Stromal cell of bone marrow (primary cell): ENCODE results near the gene FYCO1.

ENCODE experiments used
- DNase-seq: peaks from one replicate; pipeline ENCODE4 v3.0.0-alpha.2; 2012; ENCODE audit warnings: low read depth

The FYCO1 gene

DNA sequence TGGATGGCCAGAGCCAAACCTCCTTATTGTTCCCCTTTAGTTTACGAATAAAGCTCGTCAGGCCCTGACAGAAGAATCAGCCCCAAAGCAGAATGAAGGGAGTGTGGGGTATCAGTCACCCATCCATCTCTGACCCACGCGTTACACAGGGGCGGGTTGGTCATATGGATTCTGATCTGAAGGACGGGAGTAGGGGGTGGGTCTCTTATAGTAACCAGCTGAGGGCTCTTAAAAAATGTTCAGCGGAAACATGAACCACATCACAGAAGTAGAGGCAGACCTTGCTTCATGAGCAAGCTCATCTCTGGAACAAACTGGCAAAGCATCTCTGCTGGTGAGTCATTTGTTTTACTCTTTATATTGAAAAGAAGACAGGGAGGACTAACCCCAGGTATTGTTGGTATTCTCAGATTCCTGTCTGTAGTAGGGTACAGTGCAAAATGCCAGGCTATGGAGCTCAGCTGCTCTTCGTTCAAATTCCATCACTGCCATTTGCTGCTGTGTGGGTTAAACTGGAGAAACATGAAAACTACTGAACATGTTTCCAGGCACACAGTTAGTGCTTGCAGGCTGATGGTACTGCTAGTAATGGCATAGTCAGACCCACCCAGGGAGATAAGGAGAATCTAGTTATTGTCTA, 52.3 kb downstream of the FYCO1 start, which contains the start of gene CXCR6:
Gene CXCR6, plus strand, starts transcription at position 258 of the 640 bp plus-strand sequence. CDS start 3,018 bp downstream, outside the sequence.
- no peak for DNase-seq

DNA sequence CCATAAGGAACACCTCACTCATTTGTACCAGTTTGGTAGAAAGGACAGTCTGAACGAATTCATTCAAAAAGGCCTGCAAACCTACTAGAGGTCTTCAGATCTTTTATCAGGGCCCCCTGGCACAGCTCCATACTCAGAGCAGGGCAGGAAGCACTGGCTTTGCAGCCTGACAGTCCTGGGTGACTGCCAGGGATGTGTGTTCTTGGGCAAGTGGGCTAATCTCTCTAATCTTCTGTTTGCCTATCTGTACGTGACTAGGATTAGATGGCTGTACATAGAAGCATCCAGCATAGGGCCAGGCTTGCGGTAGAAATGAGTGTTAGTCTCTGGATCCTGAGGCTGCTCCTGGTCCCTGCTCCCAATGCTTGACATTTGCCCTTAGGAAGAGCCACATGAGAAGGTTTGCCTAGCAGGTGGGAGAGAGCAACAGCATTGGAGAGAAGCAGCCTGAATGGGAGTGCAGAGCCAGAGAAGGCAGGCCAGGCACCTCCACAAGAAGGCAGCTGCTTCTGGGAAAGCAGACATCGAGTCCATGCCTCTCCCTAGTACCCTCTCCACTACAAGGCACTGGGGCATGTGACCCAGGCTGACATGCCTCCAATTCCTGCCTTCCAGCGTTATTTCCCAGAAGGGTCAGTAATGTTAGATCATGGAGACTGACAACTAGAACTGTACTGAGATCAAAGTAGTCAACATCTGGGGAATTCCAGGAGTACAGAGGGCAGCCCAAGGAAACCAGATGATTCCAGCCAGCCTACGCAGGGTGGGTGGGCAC, 53.4 kb downstream of the FYCO1 start:
- no peak for DNase-seq

DNA sequence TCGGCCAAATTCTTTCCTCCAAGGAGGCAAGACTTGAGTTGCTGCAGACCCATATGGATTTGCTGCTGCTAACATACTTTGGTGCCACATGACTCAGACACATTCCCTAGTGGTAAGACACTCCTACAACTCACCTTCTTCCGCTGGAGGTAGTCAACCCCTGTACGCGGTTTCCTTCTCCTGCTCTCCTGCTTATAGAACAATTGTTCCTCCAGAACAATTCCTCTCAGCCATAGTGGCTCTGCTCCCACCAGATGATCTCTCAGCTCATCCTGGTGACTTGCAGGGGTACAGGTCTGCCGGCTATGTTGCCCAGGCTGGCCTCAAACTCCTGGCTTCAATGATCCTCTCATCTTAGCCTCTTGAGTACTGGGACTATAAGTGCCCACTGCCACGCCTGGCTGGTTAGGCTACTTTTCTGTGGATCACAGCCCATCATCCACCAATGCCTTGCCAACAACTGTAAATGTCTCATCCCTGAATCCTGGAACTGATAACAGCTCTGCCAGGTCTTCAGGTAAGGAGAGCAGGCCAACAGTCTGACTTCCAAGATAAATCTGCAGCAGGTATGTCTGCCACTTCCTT, 54.8 kb downstream of the FYCO1 start:
- DNase-seq, result no peak

GRCh38 chr3:45940004-45940780, 55.4 kb downstream of the FYCO1 start:
- DNase-seq, result no peak

DNA sequence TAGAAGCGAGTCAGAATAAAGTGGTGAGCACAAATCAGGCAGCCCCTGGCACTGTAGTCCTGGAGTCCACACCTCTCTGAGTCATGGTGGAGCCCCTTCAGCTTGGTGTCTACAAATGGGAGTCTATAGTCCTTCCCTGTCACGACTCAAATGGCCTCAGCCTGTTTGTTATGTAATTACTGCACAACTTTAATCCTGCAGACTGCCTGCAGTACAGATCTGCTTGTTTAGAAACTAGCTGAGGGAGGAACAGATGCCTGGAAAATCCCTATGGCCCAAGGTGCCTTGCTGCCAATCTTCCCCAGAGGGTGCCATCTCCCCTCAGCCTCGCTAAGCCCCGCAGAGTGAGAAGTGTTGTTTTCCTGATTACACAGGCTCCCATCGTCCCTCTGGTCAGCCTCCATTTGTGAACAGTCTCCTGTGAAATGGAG, 56.3 kb downstream of the FYCO1 start:
- no peak for DNase-seq

DNA sequence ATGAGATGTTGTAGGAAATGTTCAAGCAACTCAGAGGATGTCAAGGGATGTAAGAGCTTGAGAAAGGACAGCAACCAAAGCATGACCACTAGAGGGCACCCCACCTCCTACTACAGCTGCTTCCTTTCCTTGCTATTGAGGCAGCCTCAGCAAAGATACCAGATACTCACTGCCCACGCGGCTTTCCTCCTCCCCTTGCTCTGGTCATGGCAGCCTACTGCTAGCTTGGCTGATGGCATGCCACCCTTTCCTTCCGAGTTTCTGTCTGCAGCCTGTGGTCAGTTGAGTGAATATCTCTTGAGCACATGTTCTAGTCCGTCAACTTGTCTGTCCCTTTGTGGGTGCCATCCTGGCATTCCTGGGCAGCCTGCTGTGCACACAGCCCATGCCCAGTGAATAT, 56.8 kb downstream of the FYCO1 start:
- DNase-seq, result peak; percentile 82

DNA sequence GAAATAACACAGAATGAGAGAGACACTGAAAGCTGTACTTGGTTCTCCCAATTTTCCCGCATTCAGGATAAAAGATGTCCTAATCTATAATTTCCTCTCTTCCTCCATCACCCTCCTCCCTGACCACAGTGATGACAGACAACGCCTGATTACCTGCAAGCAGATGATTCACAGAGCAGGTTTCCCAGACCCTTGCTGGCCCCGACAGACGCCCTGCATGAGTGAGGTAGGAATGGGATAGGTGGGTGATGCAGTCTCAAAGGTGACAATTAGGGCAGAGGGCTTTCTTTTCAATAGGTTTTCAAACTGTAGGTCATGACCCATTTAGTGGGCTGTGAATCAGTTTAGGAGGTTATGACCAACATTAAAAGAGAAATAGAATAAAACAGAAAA, 57.6 kb downstream of the FYCO1 start:
- DNase-seq, result no peak

DNA sequence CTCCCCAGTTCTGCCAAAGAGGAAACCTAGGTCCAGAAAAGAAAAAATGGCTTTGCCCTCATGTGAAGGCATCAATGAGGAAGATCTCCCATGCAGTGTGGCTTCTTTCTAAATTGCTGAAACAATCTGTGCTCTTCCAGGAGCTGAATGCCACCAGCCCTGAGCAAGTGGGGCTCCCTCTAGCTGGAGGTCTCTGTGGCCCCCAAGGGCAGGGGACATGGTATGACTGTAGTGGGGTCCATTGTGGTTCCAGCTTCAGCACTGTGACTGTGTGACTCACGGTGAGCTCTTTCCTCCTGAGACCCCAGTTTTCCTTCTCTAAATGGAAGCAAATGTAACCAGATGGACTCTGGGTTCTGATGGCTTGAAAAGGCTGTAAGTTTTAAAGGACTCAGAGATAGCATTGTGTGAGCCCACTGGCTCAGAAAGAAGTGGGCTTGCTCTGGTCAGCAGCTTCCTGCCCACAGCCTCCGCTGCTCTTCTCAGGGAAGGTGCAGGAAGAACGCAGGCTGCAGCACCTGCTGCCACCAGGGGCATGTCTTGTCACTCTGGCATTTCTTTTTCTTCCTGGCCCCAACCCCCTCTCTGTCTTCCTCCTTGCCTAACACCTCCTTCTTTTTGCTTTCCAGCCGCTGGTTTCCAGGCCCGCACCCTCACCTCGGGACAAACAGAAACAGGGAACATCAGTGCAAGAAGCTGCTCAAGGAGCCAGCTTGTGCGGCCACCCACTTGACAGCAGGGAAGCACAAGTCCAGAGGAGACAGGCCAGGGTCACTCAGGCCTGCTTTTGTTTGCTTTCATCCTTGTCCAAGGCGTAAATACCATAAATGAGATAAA, 58.2 kb downstream of the FYCO1 start:
- DNase-seq, result no peak

DNA sequence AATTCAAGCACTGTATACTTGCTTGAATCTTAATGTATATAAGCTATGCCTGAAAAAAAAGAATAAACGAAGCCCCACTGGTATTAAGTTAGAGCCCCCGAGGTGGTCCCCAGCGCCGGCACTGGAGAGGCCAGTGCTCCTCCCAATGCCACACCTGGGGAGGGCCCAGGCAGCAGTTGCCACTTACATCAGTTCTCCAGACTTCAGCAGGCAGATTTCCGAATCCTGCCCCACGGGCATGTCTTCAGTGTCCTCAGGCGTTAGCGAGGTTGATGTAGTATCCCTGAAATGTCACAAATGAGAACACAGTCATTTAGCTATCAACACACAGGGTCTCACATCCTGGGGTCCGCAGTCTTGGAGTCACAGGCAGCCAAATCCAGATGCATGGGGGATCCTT, 59.4 kb downstream of the FYCO1 start:
- no peak for DNase-seq

DNA sequence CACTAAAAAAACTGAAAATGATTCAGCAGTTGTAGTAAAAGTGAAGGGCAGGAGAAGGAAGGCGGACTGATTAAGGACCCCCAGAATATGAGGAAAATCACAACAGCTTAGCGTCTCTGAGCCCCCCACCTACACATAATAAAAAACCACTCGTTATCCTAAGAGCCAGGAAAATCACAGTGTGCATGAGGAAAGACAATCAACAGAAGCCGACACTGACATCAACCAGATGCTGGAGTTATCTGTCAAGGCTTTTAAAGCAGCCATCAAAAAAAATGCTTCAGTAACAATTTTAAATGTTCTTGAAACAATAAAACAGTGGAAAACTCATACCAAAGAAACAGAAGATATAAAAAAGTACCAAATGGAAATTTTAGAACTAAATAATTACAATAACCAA, 62.0 kb downstream of the FYCO1 start:
- DNase-seq, result no peak

DNA sequence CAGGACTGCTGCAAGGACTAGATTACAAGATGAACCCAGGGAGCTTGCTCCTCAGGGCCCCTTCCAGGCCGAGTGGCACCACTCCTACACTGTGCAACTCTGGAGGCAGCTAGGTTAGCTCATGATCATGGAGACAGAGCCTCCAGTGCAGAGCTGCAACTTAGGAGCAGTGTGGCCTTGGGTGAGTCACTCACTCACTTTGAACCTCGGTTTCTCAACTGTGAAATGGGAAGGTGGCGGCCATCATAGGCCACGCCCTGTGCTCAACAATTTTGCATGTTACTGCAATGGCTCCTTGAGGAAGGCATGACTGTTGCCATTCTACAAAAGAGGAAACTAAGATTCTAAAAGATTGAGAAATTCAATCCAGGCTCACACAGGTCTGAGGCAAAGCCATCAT, 63.5 kb downstream of the FYCO1 start:
- no peak for DNase-seq

DNA sequence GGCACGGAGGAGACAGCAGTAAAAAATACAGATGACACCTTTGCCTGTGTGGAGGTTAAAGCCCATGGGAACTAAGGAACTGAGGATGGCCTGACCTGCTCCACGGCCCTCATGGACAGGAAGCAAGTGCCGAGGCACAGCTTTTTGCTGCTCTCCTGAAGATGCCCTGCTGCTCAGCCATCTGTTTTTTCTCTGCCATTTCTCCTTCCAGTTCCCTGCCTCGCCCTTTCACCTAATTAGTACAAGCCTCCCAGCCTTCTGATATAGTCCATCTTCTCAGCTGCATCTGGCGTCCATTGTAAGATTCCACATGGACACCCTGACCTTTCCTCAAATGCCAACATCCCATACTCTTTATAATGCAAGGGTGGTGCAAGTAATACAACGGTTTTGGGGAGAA, 64.1 kb downstream of the FYCO1 start:
- no peak for DNase-seq

GRCh38 chr3:45929042-45929679, 66.5 kb downstream of the FYCO1 start:
- no peak for DNase-seq

DNA sequence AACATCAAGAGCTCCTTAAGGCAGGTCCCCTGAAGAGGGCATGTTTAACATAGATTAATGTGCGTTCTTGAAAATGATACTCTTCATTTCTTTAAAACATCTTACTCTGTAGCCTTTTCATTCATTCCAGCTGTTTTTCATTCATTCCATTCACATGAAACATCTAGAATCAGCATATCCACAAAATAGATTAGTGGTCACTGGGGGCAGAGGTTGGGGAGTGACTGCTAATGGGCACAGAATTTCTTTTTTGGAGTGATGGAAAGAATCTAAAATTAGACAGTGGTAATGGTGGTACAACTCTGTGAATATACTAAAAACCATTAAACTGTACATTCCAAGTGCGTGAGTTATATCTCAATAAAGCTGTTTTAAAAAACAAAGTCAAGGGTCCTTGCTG, 67.7 kb downstream of the FYCO1 start:
- peak; percentile 31 for DNase-seq

- no peak for DNase-seq
Measured at GRCh38 chr3:45923755-45924154, 71.9 kb downstream of the FYCO1 start.

- no peak for DNase-seq
Measured at GRCh38 chr3:45922950-45923590, 72.6 kb downstream of the FYCO1 start.

DNA sequence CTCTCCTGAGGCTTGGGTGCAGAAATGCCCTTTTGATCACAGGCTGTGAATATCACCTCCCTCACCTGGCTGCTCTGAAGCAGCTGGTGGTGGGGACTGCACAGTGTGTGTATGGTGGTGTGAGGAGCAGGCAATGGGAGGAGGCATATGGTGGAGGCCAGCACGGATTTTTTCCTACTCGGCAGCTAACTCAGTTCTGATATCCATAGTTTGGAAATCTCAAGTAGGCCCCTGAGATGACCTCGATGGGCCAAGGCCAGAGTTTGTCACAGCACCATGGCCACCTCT, 73.6 kb downstream of the FYCO1 start:
- no peak for DNase-seq

DNA sequence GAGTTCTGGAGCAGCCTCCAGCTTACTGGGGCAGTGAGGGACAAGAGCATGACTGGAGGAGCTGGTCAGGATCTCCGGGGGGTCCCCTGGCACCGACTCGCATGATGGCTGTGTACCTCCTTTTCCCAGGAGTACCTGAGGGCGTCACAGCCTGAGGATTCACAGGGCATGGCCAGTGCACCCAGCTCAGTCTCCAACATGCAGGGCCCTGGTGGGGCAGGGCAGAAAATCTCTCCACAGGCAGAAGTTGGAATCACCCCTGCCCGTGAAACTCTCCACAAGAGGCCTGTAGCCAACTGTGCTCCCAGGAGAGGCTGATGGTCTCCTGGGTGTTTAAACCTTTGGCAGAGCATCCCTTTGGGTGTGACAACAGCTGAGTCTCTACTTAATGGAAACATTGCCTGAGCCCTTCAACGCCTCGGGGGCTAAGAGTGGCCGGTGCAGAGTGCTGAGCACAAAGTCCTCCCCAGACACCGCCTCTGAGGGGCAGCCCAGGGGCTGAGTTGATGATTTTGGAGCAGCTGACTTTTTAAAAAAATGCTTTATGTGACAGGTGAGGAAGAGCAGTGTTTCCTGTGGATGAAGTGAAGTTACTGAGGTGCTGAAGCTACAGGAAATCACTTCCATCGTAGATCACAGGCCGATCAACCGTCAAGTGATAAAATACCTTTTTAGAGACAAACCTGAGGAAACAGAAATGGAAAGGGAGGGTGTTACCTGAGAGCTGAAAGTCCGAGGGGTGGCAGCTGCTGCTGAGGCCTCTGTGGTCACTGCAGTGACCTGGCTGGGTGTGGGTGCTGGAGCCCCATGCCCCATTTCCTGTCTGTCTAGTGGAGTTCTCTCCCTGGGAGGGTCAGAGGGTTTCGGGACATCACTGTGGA, 74.2 kb downstream of the FYCO1 start:
- DNase-seq, result no peak

DNA sequence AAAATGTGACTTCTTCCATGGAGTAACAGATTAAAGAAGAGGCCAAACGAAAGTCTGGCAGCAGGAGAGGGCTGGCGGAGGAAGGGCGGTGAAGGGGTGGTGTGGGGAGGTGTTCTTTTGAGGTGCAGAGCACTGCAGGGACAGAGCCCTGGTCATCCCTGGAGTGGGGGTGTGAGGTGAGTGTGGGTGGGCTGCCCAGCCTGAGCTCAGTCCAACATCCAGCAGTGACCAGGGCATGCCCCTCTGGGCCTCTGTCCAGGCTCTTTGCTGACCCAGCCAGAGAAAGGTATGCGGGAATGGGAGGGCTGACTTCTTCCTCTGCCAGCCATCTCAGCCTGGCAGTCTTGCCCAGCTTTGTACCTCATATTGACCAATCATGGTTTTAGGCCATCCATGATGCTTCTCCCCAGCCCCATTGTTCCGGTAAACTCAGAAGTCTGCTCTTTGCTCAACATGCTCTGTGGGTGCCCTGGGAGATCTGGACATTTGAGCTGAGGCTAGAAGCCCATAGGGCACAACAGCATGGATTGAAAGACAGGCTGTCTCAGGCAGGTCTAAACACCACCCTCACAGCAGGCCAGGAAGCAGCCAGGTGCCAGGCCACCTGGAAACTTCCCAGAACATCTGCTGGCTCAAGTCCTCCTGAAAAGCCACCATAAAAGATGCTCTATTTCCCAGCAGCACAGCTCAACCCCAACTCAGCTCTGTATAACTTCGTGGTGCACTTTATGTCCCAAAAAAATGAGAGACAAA, 78.3 kb downstream of the FYCO1 start:
- no peak for DNase-seq
